Endometrium (tissue), 2 donors: ENCODE data around the gene TNNT2.

ENCODE experiments used
- FAIRE-seq: peaks from 2 replicates; lab custom pipeline; 2012; peaks lifted over from hg19 to GRCh38; lab: Jason Lieb, UNC
- donor health status: control.
- donor health status: control.

The TNNT2 gene

DNA sequence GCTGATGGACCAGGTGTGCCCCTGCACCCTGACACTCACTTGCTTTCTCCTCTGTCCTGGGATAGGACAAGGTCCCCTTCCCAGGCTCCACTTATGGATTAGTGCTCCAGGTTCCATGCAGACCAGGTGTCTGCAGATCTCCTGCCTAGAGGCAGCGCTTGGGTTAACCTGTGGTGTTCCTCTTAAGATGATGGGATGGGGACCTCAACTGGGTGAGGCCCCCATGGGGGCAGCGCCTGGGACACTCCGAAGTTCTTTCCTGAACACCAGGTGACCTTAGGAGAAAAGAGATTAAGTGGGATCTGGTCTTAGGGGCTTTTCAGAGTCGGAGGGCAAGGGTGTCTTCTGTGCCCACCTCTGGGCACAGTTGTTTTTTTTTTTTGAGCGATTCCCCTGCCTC is 21.2 kb downstream of the TNNT2 start:
- no peak for FAIRE-seq

DNA sequence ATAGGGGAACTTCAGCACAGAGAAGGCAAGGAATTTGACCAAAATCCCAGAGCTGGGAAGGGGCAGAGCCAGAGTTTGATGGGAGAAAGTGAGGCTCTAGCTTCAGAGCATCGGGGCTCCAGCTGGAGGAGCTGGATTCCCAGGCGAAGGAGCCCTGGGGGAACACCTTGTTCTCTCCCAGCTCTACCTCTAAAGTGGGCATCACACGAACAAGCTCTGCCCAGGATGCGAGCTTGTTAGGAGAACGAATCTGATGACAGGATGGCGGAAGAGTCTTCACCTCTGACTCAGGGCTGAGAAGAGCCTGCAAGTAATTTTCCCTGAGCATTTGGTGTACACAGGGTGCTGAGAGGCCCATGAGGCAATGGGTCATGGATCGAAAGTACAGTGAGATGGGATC is 22.0 kb downstream of the TNNT2 start:
- FAIRE-seq: no peak

- no peak for FAIRE-seq
Observed at GRCh38 chr1:201354901-201355295, 22.6 kb downstream of the TNNT2 start.

- FAIRE-seq: no peak
Observed at GRCh38 chr1:201354151-201354900, 23.2 kb downstream of the TNNT2 start.

DNA sequence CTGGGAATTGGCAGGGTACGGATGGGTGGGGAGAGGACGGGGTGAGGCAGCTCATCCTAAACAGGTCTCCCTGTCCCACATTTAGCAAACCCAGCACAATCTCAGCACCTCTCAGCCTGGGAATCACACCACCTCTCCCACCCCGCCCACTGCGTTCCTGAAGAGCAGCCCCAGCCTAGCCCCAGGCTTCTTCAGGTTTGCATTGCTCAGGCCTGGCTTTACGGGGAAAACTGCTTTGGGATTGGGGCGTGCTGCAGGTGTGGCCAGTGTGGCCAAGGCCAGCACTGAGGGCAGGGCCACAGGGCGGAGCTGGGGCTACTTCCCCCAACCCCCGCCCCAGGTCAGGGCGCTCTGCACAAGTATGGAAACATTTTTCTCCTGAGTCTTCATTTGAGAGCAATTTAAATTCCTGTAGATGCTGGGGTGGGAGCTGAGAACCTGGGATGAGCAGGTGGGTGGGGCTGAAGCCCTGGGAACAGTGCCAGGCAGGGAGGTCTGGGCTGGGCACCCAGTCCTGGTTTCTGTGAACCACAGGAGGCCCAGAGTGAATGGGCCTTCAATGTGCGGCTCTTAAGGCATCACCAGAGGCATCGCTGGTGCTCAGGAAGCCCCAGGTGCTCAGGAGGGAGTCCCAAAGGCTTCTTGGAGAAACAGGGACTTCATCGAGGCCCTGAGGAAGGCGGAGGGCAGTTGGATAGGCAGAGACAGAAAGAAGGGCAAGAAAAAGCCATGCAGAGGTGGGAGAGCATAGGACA is 24.1 kb downstream of the TNNT2 start:
- no peak for FAIRE-seq

GRCh38 chr1:201351617-201352016 is 25.9 kb downstream of the TNNT2 start:
- no peak for FAIRE-seq

DNA sequence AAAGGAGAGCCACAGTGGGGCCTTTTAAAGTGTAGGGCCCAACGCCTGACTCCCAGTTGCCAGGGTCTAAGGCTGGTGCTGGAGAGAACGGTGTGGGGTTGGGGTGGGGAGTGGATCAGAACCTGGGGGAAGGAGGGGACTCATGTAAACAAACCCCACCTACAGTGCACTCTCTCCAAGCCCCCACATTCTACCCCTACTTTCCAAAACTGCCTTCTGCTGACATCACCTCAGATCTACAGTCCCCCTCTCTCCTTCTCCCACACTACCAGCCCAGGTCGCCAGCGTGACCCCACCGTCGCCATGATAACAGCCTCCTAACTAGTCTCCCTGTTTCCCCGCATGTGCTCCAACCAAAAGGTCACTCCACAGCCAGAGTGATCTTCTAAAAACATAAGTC is 26.6 kb downstream of the TNNT2 start:
- FAIRE-seq: no peak

- no peak for FAIRE-seq
Observed at GRCh38 chr1:201350361-201350725, 27.1 kb downstream of the TNNT2 start.

DNA sequence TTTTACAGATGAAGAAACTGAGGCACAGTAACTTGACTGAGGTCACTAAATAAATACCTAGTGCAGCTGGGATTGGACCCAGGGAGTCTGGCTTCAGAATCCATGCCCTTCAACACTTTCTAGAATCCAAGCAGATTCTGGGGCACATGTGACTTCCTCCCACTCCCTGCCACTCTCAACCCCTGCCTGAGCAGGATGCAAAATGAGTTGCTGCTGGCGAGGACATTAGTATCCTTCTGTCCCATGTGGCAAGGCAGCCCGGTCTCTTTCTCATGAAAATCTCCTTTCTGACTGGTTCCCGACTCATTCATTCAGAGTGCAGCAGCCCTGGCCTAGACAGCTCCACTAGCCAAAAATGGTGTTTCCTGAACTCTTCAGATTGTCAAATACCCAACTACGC is 28.4 kb downstream of the TNNT2 start:
- no peak for FAIRE-seq

DNA sequence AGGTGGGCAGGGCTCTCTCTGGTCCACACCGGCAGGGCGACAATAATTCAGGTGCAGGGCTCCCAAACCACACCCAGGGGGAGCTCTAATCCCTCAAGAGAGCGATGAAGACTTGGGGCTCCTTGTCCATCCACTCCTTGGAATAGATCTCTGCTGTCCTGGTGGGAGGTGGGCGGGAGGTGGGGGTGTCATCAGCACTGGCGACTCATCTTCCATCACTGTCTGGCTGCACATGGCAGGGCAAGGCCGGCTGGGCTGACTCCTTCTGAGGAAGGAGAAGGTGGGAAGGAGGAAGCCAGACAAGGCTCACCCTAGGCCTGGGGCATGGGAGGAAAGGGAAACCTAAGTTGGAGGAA is 29.3 kb downstream of the TNNT2 start:
- FAIRE-seq: no peak

GRCh38 chr1:201347498-201348210 is 29.8 kb downstream of the TNNT2 start:
- FAIRE-seq: no peak

DNA sequence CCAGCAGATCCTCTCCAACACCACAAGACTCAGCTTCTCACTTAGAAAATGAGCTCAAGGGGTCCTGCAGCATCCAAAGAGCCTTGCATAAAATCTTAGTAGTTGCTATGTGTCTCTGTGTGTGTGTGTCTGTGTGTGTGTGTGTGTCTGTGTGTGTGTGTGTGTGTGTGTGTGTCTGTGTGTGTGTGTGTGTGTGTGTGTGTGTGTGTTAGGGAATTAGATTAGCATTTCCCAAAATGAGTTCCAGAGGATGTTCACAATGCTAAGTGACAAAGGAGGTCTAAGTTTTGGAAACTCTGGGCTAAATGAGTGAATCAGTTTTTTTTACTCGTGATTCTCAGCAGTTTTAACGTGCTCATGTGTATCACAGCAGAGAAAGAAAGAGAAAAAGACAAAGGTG is 30.5 kb downstream of the TNNT2 start:
- FAIRE-seq: no peak

DNA sequence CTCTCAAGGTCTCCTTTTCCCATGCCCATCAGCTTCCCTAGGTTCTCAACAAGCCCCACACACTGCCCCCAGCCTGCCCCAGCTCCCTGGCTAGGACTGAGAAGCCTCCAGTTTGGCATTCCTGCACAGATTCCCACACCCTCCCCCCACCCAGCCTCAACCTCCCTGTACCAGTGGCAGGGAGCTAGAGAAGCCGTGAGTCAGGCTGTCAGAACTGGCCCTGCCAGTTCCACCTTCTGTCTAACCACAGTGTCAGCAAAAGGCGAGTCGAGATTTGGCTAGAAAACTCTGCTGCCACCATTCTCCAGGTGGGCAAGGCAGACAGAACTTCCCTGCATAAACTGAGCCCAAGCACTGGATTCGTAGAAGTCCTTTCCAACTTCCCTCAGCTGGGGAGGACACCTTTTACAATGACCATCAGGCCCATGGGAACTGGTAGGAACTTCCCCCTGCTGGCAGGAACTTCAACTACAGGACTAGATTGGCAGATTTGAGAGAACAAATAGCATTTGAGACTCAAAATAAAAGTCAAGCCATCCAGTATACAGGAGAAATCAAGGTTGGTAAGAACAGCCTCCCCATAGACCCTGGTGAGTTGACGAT is 31.0 kb downstream of the TNNT2 start:
- no peak for FAIRE-seq

DNA sequence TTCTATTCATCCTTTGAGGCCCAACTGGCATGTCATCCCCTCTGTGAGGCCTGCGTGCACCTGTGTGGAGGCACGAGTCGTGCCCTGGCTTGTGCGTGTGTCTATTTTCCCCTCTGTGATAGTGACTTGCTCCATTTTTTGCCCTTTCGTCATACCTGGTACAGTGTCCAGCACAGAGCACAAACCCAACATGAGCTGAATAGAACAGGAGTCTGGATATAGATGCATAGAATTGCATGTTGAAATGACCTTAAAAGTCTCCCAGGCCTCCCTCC is 32.5 kb downstream of the TNNT2 start:
- FAIRE-seq: no peak

DNA sequence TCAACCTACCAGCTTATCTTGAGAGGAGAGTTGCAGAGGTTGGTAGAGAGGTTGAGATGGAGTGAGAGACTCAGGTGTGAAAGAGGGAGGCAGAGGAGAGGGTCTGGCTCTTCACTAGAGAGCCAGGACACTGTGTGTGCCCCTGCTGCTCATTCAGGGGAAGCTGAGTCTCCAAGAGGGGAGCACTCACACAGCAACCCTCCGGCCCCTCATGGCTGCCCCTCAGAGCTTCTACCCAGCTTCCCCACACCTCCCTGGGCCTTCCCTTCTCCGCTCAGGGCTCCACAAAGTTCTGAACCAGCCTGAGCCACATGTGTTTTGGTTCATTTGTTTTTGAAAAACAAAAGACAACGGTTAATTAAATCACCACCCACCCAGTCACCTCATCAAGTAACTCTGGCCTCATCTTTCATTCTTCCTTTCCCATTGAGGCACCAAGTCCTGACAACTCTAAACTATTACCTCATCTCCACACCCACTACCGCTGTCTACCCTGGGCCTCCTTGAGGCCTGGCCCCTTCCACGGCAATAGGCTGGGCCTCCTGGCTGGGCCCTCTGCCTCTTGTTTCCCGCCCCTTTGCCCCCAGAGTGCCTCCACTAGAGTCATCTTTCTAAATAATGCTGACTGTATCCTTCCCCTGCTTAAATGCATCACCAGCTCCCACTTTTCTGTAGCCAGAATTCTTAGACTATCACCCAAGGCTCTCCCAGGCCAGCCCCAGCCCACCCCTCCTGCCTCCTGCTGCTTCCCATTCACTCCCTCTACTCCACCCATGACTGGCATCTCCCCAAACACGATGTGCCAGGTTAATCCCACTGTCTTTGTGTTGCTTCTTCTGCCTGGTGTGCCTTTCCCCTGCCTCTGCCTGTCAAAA is 33.0 kb downstream of the TNNT2 start:
- no peak for FAIRE-seq

- no peak for FAIRE-seq
Observed at GRCh38 chr1:201341377-201341776, 36.1 kb downstream of the TNNT2 start.

DNA sequence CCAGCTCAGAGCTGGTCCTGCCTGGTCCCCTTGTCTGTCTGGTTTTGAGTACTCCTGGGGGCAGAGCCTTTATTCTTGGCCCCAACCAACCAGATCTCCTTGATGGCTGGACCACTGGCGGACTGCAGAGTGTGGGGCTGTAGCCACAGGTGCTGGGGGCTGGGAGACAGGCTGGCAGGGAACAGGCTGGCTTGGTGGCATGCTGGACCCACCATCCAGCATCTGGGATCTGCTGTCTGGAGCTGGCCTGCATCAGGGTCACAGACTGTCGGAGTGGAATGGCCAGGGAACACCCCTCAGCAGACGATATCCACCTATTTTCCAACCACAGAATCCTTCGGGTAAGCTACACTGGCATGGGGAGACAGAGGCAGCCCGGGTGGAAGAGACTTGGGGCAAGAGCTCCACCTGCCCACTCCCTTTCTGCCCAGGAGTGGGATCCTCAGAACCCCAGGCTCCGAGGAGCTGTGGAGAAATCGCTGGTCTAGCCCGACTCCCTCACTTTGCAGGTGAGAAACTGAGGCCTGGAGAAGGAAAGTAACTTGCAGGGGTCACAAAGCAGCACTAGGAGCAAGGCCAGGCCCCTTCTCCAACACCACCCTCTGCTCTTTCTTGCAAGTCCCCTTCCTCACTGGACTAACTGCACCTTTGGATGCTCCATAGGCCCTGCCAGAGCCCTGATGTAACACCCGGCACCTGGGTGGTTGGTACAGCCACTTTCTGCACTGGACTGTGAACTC is 40.6 kb downstream of the TNNT2 start:
- FAIRE-seq: no peak

DNA sequence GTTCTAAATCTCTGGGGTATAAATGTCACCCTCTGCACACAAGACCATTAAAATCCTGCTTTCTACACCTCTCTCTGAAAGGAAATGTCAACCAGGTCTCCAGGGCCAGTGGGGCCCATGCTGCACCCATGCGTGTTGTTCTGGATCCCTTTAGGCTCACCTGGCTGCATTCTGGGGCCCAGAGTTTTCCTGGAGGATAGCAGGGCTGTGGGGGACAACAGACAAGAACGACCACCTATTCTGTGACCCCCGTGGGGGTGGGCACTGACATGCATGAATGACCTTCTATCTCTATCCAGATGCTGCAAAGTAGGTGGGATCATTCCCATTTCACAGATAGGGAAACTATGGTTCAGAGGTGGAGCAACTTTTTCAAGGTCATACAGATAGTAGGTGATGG is 41.6 kb downstream of the TNNT2 start:
- no peak for FAIRE-seq

DNA sequence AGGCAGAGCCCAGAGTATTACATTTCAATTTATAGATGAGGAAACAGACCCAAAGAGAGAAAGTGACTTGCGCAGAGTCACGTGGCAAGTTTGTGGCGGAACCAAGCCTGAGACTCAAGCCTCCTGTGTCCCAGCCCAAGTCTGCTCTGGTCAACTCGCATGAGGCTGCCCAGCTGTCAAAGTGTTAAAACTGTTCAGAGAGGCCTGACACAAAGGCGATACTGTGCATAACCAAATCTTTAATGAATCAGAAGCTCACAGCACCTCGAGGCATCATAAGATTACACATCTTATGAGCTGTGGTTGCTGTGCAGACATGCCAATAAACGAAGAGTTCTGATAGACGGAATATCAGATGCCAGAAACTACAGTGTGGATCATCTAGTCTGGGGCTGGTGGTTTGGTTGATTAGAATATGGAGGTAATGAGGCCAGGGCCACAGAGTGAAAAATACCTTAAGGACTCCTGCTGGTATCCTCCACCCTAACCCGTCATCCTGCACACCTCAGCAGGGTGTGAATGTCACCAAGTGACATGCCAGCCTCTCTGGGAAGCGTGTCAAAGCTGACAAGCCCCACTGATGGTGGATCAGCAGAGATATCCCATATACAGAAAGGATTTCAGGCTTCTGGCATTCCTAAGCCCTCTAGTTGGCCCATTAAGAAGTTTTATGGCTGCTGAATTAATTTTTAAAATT is 42.2 kb downstream of the TNNT2 start:
- no peak for FAIRE-seq

- no peak for FAIRE-seq
Observed at GRCh38 chr1:201334325-201335173, 42.9 kb downstream of the TNNT2 start.
